A673 (cell line): Measurements from ENCODE around the gene GAS7. TPM values are rescaled to one million over a fixed set of nuclear protein-coding genes. Genes with fewer than 3 reads are reported as not detected.

Source experiments
- BruUV-seq: library from RNA; stranded (reverse); fragments of 400-500 nt; replicated peaks from 2 replicates; lab custom pipeline; 2021; lab: Mats Ljungman, UMichigan
- CTCF ChIA-PET: fragments of 300-600 bp; sonication (Branson Sonifier 250); formaldehyde crosslinking; loops from one replicate; lab custom pipeline; 2022; ENCODE audit warnings: antibody characterized with exemption; lab: Charles Lee
- POLR2A ChIA-PET: fragments of 300-600 bp; sonication (Branson Sonifier 250); formaldehyde crosslinking; loops from one replicate; lab custom pipeline; 2022; ENCODE audit warnings: antibody characterized with exemption; ENCODE audit not compliant: low non-redundant PET; lab: Charles Lee
- DNase-seq: peaks from one replicate; pipeline ENCODE4 v3.0.0-alpha.2; 2015; ENCODE audit warnings: low spot score
- H3K27ac ChIP-seq: fragments of 200-600 bp; sonication (generic); 2 replicates; pipeline ENCODE4 v1.5.1; 2016; ENCODE audit warnings: mixed run types, low read depth, mild to moderate bottlenecking, mixed read lengths, antibody characterized with exemption, low read length; ENCODE audit not compliant: poor library complexity, severe bottlenecking
- H3K27me3 ChIP-seq: fragments of 200-600 bp; sonication (generic); replicated peaks from 2 replicates; pipeline ENCODE4 v1.6.1; 2017; ENCODE audit warnings: mixed run types, low read depth, mild to moderate bottlenecking, mixed read lengths, antibody characterized with exemption, low read length; ENCODE audit not compliant: insufficient read depth, poor library complexity
- H3K36me3 ChIP-seq: fragments of 200-600 bp; sonication (generic); 2 replicates; pipeline ENCODE4 v1.6.1; 2016; ENCODE audit warnings: mixed run types, mild to moderate bottlenecking, mixed read lengths, antibody characterized with exemption, low read length; ENCODE audit not compliant: insufficient read depth, poor library complexity, severe bottlenecking
- H3K4me1 ChIP-seq: fragments of 200-600 bp; sonication (generic); 2 replicates; pipeline ENCODE4 v1.6.1; 2017; ENCODE audit warnings: mixed run types, mild to moderate bottlenecking, mixed read lengths, antibody characterized with exemption, low read length; ENCODE audit not compliant: insufficient read depth, poor library complexity, severe bottlenecking
- H3K4me3 ChIP-seq: fragments of 200-600 bp; sonication (generic); 2 replicates; pipeline ENCODE4 v1.5.1; 2016; ENCODE audit warnings: low read depth, mixed run types, mild to moderate bottlenecking, mixed read lengths, low read length; ENCODE audit not compliant: poor library complexity, severe bottlenecking
- H3K9me3 ChIP-seq: fragments of 200-600 bp; sonication (generic); 2 replicates; pipeline ENCODE4 v1.6.1; 2016; ENCODE audit warnings: mixed run types, low read depth, mild to moderate bottlenecking, mixed read lengths, antibody characterized with exemption, low read length; ENCODE audit not compliant: poor library complexity, severe bottlenecking
- CTCF ChIP-seq: fragments of 300-800, 200-600 bp; sonication (generic); conservative IDR thresholded peaks from 2 replicates; pipeline ENCODE4 v1.5.1; 2017; ENCODE audit warnings: low read depth, mild to moderate bottlenecking, antibody characterized with exemption, low read length, moderate library complexity, mixed read lengths
- EZH2 ChIP-seq: fragments of 200-600 bp; sonication (generic); IDR thresholded peaks from 2 replicates; pipeline ENCODE4 v1.6.1; 2017; ENCODE audit warnings: borderline replicate concordance, low read depth, mild to moderate bottlenecking, mixed read lengths, antibody characterized with exemption, low read length; ENCODE audit not compliant: poor library complexity, severe bottlenecking
- intact Hi-C: fragments of 100-400 bp; cut with micrococcal nuclease; formaldehyde crosslinking; loops from one replicate; pipeline ENCODE4 v1.10.0; 2022; ENCODE audit not compliant: unreplicated experiment
- total RNA-seq: library from RNA; stranded (reverse); gene quantifications from 2 replicates; pipeline ENCODE4 v1.2.3, GENCODE V29; 2021

Gene GAS7
- total RNA-seq, 1 experiment from 2014 or later, result 2.3 TPM

GRCh38 chr17:9969301-9969935 is 229.0 kb downstream of the GAS7 start:
- BruUV-seq, result no TSS peak
- intact Hi-C loops, result no loop called here
- CTCF ChIA-PET, result no interaction called here
- H3K4me1 ChIP-seq, result no peaks in the 10 kb centered on the region
- H3K4me3 ChIP-seq, result no peak overlapping the region
- H3K9me3 ChIP-seq, result no peaks in the 10 kb centered on the region
- no peak for DNase-seq
- no peaks in the 10 kb centered on the region for H3K36me3 ChIP-seq
- TF ChIP-seq EZH2, result no peak
- TF ChIP-seq CTCF, result no peak
- POLR2A ChIA-PET, result no interaction called here
- no peaks in the 10 kb centered on the region for H3K27me3 ChIP-seq
- no peak overlapping the region for H3K27ac ChIP-seq

GRCh38 chr17:9968881-9969280 is 229.5 kb downstream of the GAS7 start:
- CTCF ChIA-PET, result no interaction called here
- DNase-seq, result no peak
- no peak overlapping the region for H3K4me3 ChIP-seq
- H3K27ac ChIP-seq, result no peak overlapping the region
- H3K36me3 ChIP-seq, result no peaks in the 10 kb centered on the region
- no peaks in the 10 kb centered on the region for H3K4me1 ChIP-seq
- no peak for TF ChIP-seq CTCF
- TF ChIP-seq EZH2, result no peak
- intact Hi-C loops, result no loop called here
- POLR2A ChIA-PET, result no interaction called here
- no peaks in the 10 kb centered on the region for H3K27me3 ChIP-seq
- no TSS peak for BruUV-seq
- no peaks in the 10 kb centered on the region for H3K9me3 ChIP-seq

- H3K4me1 ChIP-seq, result no peaks in the 10 kb centered on the region
- CTCF ChIA-PET, result interaction anchor here (0.5 kb wide), 1 partner anchor 8 kb away, joined by 5 read pairs; no protein-coding TSS in a partner anchor
- TF ChIP-seq EZH2, result no peak
- TF ChIP-seq CTCF, result no peak
- no peak overlapping the region for H3K4me3 ChIP-seq
- DNase-seq, result no peak
- no peak overlapping the region for H3K27ac ChIP-seq
- H3K9me3 ChIP-seq, result no peaks in the 10 kb centered on the region
- H3K27me3 ChIP-seq, result no peaks in the 10 kb centered on the region
- intact Hi-C loops, result no loop called here
- no TSS peak for BruUV-seq
- H3K36me3 ChIP-seq, result no peaks in the 10 kb centered on the region
- POLR2A ChIA-PET, result interaction anchor here (0.7 kb wide), 1 partner anchor 24 kb away, joined by 3 read pairs; no protein-coding TSS in a partner anchor
Measured at GRCh38 chr17:9968008-9968407, 230.4 kb downstream of the GAS7 start.
